CD4-positive, alpha-beta memory T cell (primary cell): ENCODE measurements around the gene TM9SF4. TPM values are rescaled to one million over a fixed set of nuclear protein-coding genes. Genes with fewer than 3 reads are reported as not detected.

ENCODE experiments used
- CTCF ChIA-PET: fragments of 350-600 bp; sonication (Branson Sonifier 250); formaldehyde crosslinking; loops from one replicate; lab custom pipeline; 2021; ENCODE audit warnings: inconsistent platforms; ENCODE audit not compliant: partially characterized antibody; lab: Charles Lee
- POLR2A ChIA-PET: fragments of 350-600 bp; sonication (Branson Sonifier 250); formaldehyde crosslinking; loops from one replicate; lab custom pipeline; 2021; ENCODE audit not compliant: partially characterized antibody; lab: Charles Lee
- DNase-seq, 5 donors: peaks; one replicate each; pipeline versions ENCODE4 v3.0.0 to v3.0.0-alpha.2; 2020 to 2022; ENCODE audit warnings: mixed read lengths in 1 of 5
- H3K27ac ChIP-seq: one replicate; pipeline ENCODE4 v1.7.0; 2013; ENCODE audit warnings: low read depth, low read length
- H3K27me3 ChIP-seq: 2 replicates; pipeline ENCODE4 v1.7.0; 2013; ENCODE audit warnings: mild to moderate bottlenecking, low read length, moderate library complexity; ENCODE audit not compliant: insufficient read depth
- H3K36me3 ChIP-seq: 2 replicates; pipeline ENCODE4 v1.7.0; 2013; ENCODE audit warnings: mild to moderate bottlenecking, low read length, moderate library complexity; ENCODE audit not compliant: insufficient read depth
- H3K4me1 ChIP-seq: 2 replicates; pipeline ENCODE4 v1.7.0; 2013; ENCODE audit warnings: mild to moderate bottlenecking, low read length, moderate library complexity; ENCODE audit not compliant: insufficient read depth
- H3K4me3 ChIP-seq, 2 donors: one replicate each; pipeline ENCODE4 v1.7.0; 2013; ENCODE audit warnings: low read length in 2 of 2, mild to moderate bottlenecking in 1 of 2
- H3K9me3 ChIP-seq, 2 donors: one replicate each; pipeline ENCODE4 v1.7.0; 2013; ENCODE audit warnings: low read length in 2 of 2, control low read depth in 1 of 2; ENCODE audit not compliant: control insufficient read depth in 1 of 2
- H3K27ac Mint-ChIP-seq, 7 donors: one replicate each; pipeline ENCODE4 v1.8.0; 2020 to 2021; ENCODE audit warnings: mixed read lengths in 7 of 7, mild to moderate bottlenecking in 6 of 7, inconsistent platforms in 3 of 7, moderate library complexity in 3 of 7
- H3K27me3 Mint-ChIP-seq, 2 donors: one replicate each; pipeline ENCODE4 v1.8.0; 2020 to 2021; ENCODE audit warnings: mixed read lengths in 2 of 2
- H3K36me3 Mint-ChIP-seq, 2 donors: one replicate each; pipeline ENCODE4 v1.8.0; 2020 to 2021; ENCODE audit warnings: mixed read lengths in 2 of 2, inconsistent platforms in 1 of 2, mild to moderate bottlenecking in 1 of 2
- H3K4me1 Mint-ChIP-seq, 4 donors: one replicate each; pipeline ENCODE4 v1.8.0; 2020 to 2021; ENCODE audit warnings: mixed read lengths in 4 of 4, mild to moderate bottlenecking in 1 of 4
- H3K4me3 Mint-ChIP-seq, 8 donors: one replicate each; pipeline ENCODE4 v1.8.0; 2020 to 2021; ENCODE audit warnings: mixed read lengths in 8 of 8, mild to moderate bottlenecking in 7 of 8, moderate library complexity in 6 of 8, inconsistent platforms in 3 of 8
- H3K9me3 Mint-ChIP-seq, 8 donors: one replicate each; pipeline ENCODE4 v1.8.0; 2020 to 2021; ENCODE audit warnings: mixed read lengths in 8 of 8, mild to moderate bottlenecking in 5 of 8, inconsistent platforms in 3 of 8, moderate library complexity in 1 of 8
- intact Hi-C: fragments of 100-400 bp; cut with micrococcal nuclease; formaldehyde crosslinking; loops from one replicate; pipeline ENCODE4 v1.15.1; 2023
- polyA plus RNA-seq, 2 donors: library from polyadenylated mRNA; unstranded; fragments of 300-500 nt; fragmentation: Illumina TruSeq; gene quantifications; one replicate each; pipeline ENCODE4 v1.2.3, GENCODE V29; 2021
- total RNA-seq, 2 experiments: library from RNA; stranded (reverse); gene quantifications; one replicate each; pipeline ENCODE4 v1.2.3, GENCODE V29; 2021

TM9SF4 gene
- total and polyA plus RNA-seq, 4 experiments from 2014 or later = 33.4 to 40.7 (median 36.7) TPM

DNA sequence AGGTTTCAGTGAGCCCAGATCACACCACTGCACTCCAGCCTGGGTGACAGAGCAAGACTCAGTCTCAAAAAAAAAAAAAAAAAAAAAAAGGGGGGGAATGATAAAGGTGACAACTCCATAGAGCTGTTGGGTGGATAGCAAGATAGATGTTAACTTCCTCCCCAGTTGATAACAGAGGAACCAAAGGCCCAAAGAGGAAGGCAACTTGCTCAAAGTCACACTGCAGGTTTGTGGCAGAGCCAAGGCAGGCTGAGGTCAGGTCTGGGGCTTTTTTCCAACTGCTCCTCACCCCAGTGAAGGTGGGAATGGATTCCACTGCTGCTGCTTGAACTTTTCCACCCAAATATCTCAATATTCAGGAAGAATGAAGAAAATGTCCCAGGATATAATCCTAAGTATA, 30.7 kb upstream of the TM9SF4 start:
- H3K4me3 Mint-ChIP-seq = no peak overlapping the region
- intact Hi-C loops = no loop called here
- H3K27me3 ChIP-seq = no peaks in the 10 kb centered on the region
- H3K27ac ChIP-seq = no peak overlapping the region
- H3K9me3 Mint-ChIP-seq = no peaks in the 10 kb centered on the region
- H3K9me3 ChIP-seq = no peaks in the 10 kb centered on the region
- H3K36me3 ChIP-seq = no peaks in the 10 kb centered on the region
- peaks cover 22 to 38% of the 10 kb centered on the region in 2 donors for H3K27me3 Mint-ChIP-seq
- no peak overlapping the region for H3K4me3 ChIP-seq
- no peak for DNase-seq
- no peaks in the 10 kb centered on the region for H3K36me3 Mint-ChIP-seq
- H3K4me1 Mint-ChIP-seq = no peaks in the 10 kb centered on the region
- ChIA-PET CTCF (interaction anchor here (0.6 to 5.3 kb wide), 3 partner anchors 13 to 264 kb away, joined by 3 to 22 read pairs (median 3); no protein-coding TSS in a partner anchor), POLR2A (no interaction called here)
- no peak overlapping the region for H3K27ac Mint-ChIP-seq
- no peaks in the 10 kb centered on the region for H3K4me1 ChIP-seq

DNA sequence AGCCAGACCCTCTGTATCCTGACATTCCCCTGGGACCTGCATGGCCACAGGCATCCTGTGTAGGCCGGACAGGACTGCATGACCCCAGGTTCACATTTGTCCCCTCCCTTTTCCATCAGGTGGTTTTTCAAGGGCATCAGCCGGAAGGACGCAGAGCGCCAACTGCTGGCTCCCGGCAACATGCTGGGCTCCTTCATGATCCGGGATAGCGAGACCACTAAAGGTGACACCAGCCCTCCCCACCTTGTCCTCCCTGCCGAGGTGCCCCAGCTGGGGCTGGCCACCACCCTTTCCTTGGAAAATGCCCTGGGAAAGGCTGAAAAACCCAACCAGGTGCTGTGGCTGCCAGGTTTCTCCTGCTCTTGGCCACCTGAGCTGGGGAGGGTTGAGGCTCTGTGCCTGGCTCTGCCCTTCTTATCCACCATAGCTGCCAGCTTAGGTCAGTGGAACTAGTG, 29.8 kb upstream of the TM9SF4 start:
- Mint-ChIP-seq H3K36me3 (no peaks in the 10 kb centered on the region), H3K4me3 (no peak overlapping the region), H3K27me3 (peaks cover 23 to 39% of the 10 kb centered on the region in 2 donors), H3K9me3 (no peaks in the 10 kb centered on the region), H3K27ac (no peak overlapping the region), H3K4me1 (no peaks in the 10 kb centered on the region)
- no peaks in the 10 kb centered on the region for H3K27me3 ChIP-seq
- H3K27ac ChIP-seq = no peak overlapping the region
- no peaks in the 10 kb centered on the region for H3K9me3 ChIP-seq
- no peak for DNase-seq
- CTCF ChIA-PET = interaction anchor here (0.7 to 5.3 kb wide), 2 partner anchors 12 to 28 kb away, joined by 3 to 22 read pairs; no protein-coding TSS in a partner anchor
- POLR2A ChIA-PET = no interaction called here
- H3K4me1 ChIP-seq = no peaks in the 10 kb centered on the region
- intact Hi-C loops = no loop called here
- no peak overlapping the region for H3K4me3 ChIP-seq
- H3K36me3 ChIP-seq = no peaks in the 10 kb centered on the region

DNA sequence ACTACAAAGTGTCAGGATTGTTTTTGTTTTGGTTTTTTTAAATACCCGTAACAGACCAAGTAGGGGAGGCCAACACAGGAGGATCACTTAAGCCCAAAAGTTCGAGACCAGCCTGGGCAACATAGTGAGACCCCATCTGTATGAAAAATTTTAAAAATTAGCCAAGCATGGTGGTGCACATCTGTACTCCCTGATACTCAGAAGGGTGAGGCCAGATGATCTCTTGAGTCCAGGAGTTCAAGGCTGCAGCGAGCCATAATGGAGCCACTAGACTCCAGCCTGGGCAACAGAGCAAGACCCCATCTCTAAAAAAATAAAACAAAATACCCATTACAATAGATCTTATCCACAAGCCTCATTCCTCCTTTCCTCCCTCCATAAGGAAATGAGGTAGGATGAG, 28.7 kb upstream of the TM9SF4 start:
- no peak overlapping the region for H3K27ac Mint-ChIP-seq
- intact Hi-C loops = no loop called here
- H3K4me1 ChIP-seq = no peaks in the 10 kb centered on the region
- H3K9me3 ChIP-seq = no peaks in the 10 kb centered on the region
- no peak for DNase-seq
- no peak overlapping the region for H3K27ac ChIP-seq
- no peak overlapping the region for H3K4me3 Mint-ChIP-seq
- H3K36me3 Mint-ChIP-seq = no peaks in the 10 kb centered on the region
- CTCF ChIA-PET = interaction anchor here (1.8 to 5.3 kb wide), 2 partner anchors 11 to 49 kb away, joined by 5 to 22 read pairs; no protein-coding TSS in a partner anchor
- no peak overlapping the region for H3K4me3 ChIP-seq
- POLR2A ChIA-PET = no interaction called here
- H3K9me3 Mint-ChIP-seq = no peaks in the 10 kb centered on the region
- H3K36me3 ChIP-seq = no peaks in the 10 kb centered on the region
- no peaks in the 10 kb centered on the region for H3K27me3 ChIP-seq
- H3K27me3 Mint-ChIP-seq = peaks cover 28 to 45% of the 10 kb centered on the region in 2 donors
- H3K4me1 Mint-ChIP-seq = no peaks in the 10 kb centered on the region

DNA sequence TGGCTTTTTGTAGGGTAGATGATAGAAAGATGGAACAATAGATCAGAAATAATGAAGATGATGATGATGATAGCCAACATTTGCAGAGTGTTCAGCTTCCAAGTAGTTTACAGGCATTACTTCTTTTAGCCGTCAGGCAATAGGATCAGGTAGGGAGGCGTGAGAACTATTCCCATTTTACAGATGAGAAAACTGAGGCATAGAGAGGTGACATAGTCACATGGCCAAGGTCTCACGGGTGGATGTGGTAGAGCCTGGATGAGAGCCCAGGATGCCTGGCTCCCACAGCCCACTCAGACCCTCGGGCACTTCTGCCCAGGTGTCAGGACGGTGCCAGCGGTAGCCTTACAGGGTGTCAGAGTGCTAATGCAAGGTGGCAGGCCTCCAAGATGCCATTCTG, 26.0 kb upstream of the TM9SF4 start:
- H3K36me3 ChIP-seq = no peaks in the 10 kb centered on the region

DNA sequence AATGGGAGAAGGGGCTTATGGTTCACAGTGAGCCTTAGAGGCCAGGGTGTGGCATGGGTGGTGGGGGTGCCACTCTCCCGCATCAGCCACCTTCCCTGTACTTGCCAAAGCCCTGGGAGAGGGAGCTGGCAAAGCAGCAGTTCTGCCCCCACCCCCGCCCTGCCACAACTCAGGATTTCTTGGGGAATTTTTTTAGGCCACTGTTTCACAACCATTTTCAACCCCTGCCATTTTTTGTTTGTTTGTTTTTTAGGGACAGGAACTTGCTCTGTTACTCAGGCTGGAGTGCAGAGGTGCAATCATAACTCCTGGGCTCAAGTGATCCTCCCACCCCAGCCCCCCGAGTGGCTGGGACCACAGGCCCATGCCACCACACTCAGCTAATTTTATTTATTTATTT, 22.4 kb upstream of the TM9SF4 start:
- intact Hi-C loops = no loop called here
- no peak overlapping the region for H3K27ac Mint-ChIP-seq
- POLR2A ChIA-PET = no interaction called here
- no peak overlapping the region for H3K27ac ChIP-seq
- no peaks in the 10 kb centered on the region for H3K36me3 Mint-ChIP-seq
- no peaks in the 10 kb centered on the region for H3K36me3 ChIP-seq
- H3K9me3 ChIP-seq = no peaks in the 10 kb centered on the region
- no peak for DNase-seq
- peaks cover 15 to 26% of the 10 kb centered on the region in 2 donors for H3K27me3 Mint-ChIP-seq
- H3K9me3 Mint-ChIP-seq = peaks cover 0 to 1% (median 0%) of the 10 kb centered on the region in 8 donors
- CTCF ChIA-PET = no interaction called here
- H3K4me3 Mint-ChIP-seq = no peak overlapping the region
- H3K4me3 ChIP-seq = no peak overlapping the region
- H3K27me3 ChIP-seq = no peaks in the 10 kb centered on the region
- H3K4me1 ChIP-seq = no peaks in the 10 kb centered on the region
- no peaks in the 10 kb centered on the region for H3K4me1 Mint-ChIP-seq

More for the DNA sequence above, 26.0 kb upstream of the TM9SF4 start:
- Mint-ChIP-seq H3K36me3 (no peaks in the 10 kb centered on the region), H3K9me3 (no peaks in the 10 kb centered on the region), H3K4me3 (no peak overlapping the region), H3K27ac (no peak overlapping the region), H3K27me3 (peaks cover 25 to 43% of the 10 kb centered on the region in 2 donors), H3K4me1 (no peaks in the 10 kb centered on the region)
- ChIA-PET POLR2A (no interaction called here), CTCF (no interaction called here)
- H3K9me3 ChIP-seq = no peaks in the 10 kb centered on the region
- no peak for DNase-seq
- intact Hi-C loops = no loop called here
- H3K4me1 ChIP-seq = no peaks in the 10 kb centered on the region
- no peaks in the 10 kb centered on the region for H3K27me3 ChIP-seq
- H3K27ac ChIP-seq = no peak overlapping the region
- no peak overlapping the region for H3K4me3 ChIP-seq

- DNase-seq = no peak
- intact Hi-C loops = no loop called here
- Histone ChIP-seq H3K27ac (no peak overlapping the region), H3K4me3 (no peak overlapping the region), H3K36me3 (no peaks in the 10 kb centered on the region), H3K4me1 (no peaks in the 10 kb centered on the region), H3K9me3 (no peaks in the 10 kb centered on the region), H3K27me3 (no peaks in the 10 kb centered on the region)
- no peaks in the 10 kb centered on the region for H3K36me3 Mint-ChIP-seq
- peaks cover 10 to 13% of the 10 kb centered on the region in 2 donors for H3K27me3 Mint-ChIP-seq
- H3K4me3 Mint-ChIP-seq = no peak overlapping the region
- H3K4me1 Mint-ChIP-seq = peaks cover 0 to 4% (median 0%) of the 10 kb centered on the region in 4 donors
- peaks cover 0 to 1% (median 0%) of the 10 kb centered on the region in 8 donors for H3K9me3 Mint-ChIP-seq
- no peak overlapping the region for H3K27ac Mint-ChIP-seq
- ChIA-PET POLR2A (no interaction called here), CTCF (interaction anchor here (1.4 to 3.7 kb wide), 2 partner anchors 15 to 267 kb away, joined by 3 to 24 read pairs; no protein-coding TSS in a partner anchor)
Observed at GRCh38 chr20:32088759-32089158, 20.8 kb upstream of the TM9SF4 start.

- H3K4me3 ChIP-seq = no peak overlapping the region
- H3K27me3 ChIP-seq = no peaks in the 10 kb centered on the region
- intact Hi-C loops = no loop called here
- H3K9me3 Mint-ChIP-seq = peaks cover 0 to 1% (median 0%) of the 10 kb centered on the region in 8 donors
- no peaks in the 10 kb centered on the region for H3K36me3 Mint-ChIP-seq
- ChIA-PET POLR2A (no interaction called here), CTCF (interaction anchor here (0.7 to 3.7 kb wide), 5 partner anchors 9 to 268 kb away, joined by 3 to 24 read pairs (median 3); no protein-coding TSS in a partner anchor)
- H3K27ac Mint-ChIP-seq = no peak overlapping the region
- no peak overlapping the region for H3K27ac ChIP-seq
- DNase-seq = no peak
- H3K36me3 ChIP-seq = no peaks in the 10 kb centered on the region
- peaks cover 8 to 11% of the 10 kb centered on the region in 2 donors for H3K27me3 Mint-ChIP-seq
- H3K4me3 Mint-ChIP-seq = no peak overlapping the region
- peaks cover 0 to 4% (median 0%) of the 10 kb centered on the region in 4 donors for H3K4me1 Mint-ChIP-seq
- no peaks in the 10 kb centered on the region for H3K9me3 ChIP-seq
- H3K4me1 ChIP-seq = no peaks in the 10 kb centered on the region
Observed at GRCh38 chr20:32089637-32090362, 19.7 kb upstream of the TM9SF4 start.
